GM18508 (cell line): Measurements from ENCODE around the gene SLC20A1.
"Not testable (repeated sequence)": the region's sequence is repeated elsewhere in the genome, so short reads cannot be mapped to it uniquely, and the experiment has no call there.

Source experiments
- ATAC-seq: cut with Tn5 transposase; IDR thresholded peaks from one replicate; pipeline ENCODE4 v1.9.1; 2021; ENCODE audit warnings: moderate number of reproducible peaks; ENCODE audit not compliant: insufficient read depth, unreplicated experiment

SLC20A1 gene

GRCh38 chr2:112644933-112645309, 818 bp upstream of the SLC20A1 start:
- no peak for ATAC-seq

DNA sequence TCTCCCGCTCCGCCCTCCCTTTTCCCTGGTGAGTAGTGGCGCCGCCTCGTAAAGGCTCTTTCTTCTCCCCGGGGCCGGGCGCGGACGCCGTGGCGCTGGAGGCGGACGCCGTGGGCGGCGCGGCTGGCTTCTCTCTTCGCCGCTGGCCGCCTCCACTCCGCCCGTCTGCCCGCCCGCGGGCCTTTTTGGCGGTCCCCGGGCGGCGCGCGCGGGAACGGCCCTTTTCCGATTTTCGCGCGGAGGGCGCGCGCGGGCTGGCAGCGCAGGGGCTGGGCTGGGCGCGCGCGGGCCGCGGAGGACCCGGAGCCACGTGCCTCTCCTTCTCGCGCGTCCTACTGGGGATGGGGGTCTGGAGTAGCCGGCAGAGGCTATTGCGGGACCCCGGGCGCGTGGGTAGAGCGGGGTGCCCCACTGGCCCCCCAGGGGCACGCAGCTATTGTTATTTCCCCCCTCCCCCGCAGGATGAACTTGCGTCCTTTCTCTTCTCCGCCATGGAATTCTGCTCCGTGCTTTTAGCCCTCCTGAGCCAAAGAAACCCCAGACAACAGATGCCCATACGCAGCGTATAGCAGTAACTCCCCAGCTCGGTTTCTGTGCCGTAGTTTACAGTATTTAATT, 472 bp downstream of the SLC20A1 start:
- peak; percentile 7 for ATAC-seq

DNA sequence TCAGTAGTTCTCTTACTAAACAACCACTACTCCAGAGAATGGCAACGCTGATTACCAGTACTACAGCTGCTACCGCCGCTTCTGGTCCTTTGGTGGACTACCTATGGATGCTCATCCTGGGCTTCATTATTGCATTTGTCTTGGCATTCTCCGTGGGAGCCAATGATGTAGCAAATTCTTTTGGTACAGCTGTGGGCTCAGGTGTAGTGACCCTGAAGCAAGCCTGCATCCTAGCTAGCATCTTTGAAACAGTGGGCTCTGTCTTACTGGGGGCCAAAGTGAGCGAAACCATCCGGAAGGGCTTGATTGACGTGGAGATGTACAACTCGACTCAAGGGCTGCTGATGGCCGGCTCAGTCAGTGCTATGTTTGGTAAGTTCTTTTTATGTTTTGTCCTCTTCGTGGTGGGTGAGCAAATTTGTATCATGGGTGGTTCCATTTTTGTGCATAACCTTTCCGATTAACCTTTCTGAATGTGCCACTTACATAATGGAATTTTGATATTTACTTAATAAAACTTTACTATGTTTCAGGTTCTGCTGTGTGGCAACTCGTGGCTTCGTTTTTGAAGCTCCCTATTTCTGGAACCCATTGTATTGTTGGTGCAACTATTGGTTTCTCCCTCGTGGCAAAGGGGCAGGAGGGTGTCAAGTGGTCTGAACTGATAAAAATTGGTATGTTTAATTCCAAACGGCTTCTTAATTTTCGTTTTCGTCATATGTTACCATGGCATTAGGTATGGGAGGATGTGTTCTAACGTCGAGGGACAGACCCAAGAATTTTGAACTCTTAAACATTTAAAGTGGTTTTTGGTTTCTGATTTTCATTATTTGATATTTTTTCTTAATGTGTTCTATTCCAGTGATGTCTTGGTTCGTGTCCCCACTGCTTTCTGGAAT, 1.3 kb downstream of the SLC20A1 start:
- ATAC-seq: no peak

DNA sequence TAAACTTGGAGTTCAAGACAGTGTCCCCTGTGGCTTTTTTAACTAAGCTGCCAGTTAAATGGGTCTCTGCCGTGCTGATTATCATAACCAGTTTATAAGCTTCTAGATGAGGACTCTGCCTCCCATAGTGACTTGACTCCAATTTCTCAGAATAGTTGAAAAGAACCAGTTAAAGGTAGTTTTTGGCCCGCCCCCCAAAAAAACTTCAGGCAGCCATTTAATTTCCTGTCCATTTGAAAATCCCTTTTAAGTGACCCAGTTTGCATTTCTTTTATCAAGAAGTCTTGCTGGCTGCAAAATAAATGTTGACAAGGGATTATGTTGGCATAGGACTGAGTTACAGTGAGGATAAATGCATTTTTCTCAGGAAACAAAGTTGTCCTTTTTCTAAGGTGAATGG, 2.3 kb downstream of the SLC20A1 start:
- ATAC-seq: no peak

DNA sequence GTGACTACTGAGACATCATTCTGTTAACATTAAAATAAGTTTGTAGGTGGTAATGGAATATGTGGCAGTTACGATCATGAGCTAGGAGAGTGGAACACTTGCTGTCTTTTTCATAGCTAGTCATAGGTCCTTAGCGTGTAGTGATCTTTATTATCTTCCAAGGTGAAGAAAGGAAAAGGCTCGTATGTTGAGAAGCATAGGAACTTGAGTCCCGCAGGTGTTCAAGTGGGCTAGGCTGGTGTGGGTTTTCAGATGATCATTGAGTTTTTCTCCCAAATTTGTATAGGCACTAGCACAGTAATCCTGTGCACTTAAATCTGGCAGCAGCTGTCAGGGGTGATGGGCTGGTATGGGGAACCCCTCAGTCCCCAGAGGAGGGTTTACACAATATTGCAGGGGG, 10.9 kb downstream of the SLC20A1 start:
- no peak for ATAC-seq

- ATAC-seq: no peak
Measured at GRCh38 chr2:112658301-112658700, 12.6 kb downstream of the SLC20A1 start.

GRCh38 chr2:112658839-112659667, 13.3 kb downstream of the SLC20A1 start:
- ATAC-seq: no peak

DNA sequence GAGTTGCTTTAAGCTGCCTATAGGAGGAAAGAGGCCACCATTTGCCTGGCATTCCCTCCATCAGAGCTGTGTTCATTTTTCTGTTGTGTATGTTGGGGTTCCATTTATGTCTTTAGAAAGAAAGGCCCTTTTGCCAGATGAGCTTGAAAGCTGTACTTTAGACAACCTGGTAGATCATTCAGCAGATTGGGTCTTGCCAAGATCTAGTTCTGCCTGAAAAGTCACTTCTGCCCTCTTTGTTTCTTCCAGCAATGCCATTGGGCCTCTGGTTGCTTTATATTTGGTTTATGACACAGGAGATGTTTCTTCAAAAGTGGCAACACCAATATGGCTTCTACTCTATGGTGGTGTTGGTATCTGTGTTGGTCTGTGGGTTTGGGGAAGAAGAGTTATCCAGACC, 14.4 kb downstream of the SLC20A1 start:
- no peak for ATAC-seq

GRCh38 chr2:112661656-112662305, 16.0 kb downstream of the SLC20A1 start:
- no peak for ATAC-seq

GRCh38 chr2:112662704-112663103, 17.0 kb downstream of the SLC20A1 start:
- no peak for ATAC-seq

DNA sequence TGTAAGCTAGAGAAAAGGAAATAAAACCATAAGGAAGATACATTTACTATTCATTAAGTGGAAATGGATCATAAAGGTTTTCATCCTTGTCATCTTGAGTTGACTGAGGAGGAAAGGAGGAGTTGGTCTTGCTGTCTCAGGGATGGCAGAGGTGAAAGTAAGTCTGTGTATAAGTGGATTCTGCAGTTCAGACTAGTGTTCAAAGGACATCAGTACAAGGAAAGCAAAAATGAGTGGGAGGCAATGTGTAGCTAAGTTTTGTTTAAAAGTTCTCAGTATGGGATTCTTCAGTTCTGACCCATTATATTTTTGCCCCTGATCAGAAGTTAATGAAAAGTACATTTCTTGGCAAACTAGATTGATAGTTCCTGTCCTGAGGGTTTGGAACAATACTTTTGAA, 18.9 kb downstream of the SLC20A1 start:
- ATAC-seq: no peak

DNA sequence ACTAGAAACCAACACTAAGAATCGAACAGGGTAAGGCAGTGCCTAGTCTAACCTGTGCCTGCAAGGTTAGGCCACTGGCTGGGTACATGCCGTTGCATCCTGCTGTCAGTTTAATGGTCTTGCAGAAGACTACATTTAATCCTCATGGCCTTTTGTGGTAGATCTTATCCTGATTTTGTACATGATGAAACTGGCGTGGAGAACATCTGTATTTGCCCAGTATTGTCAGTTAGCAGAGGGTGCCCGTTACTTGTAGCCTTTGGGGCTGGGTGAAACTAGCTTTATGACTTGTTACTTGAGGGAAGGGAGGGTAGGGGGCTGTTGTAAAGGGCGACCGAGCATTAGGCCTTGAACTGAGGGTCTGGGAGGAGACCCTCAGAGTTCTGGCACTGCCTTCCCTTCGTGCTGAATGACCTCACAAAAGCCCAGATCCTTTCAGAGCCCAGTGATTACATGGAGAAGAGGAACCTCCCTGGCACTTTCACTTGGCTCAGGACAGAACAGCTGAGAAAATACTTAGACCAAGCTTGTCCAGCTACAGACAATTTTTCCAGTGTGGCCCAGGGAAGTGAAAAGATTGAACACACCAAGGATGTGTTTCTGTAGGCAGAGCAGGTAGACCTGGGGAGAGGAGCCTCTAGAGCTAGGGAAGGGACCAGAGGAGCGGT, 19.5 kb downstream of the SLC20A1 start:
- no peak for ATAC-seq

GRCh38 chr2:112666761-112667122, 21.0 kb downstream of the SLC20A1 start:
- no peak for ATAC-seq

- ATAC-seq: not testable (repeated sequence)
Measured at GRCh38 chr2:112667540-112667939, 21.8 kb downstream of the SLC20A1 start.

- no peak for ATAC-seq
Measured at GRCh38 chr2:112669667-112670066, 23.9 kb downstream of the SLC20A1 start.

DNA sequence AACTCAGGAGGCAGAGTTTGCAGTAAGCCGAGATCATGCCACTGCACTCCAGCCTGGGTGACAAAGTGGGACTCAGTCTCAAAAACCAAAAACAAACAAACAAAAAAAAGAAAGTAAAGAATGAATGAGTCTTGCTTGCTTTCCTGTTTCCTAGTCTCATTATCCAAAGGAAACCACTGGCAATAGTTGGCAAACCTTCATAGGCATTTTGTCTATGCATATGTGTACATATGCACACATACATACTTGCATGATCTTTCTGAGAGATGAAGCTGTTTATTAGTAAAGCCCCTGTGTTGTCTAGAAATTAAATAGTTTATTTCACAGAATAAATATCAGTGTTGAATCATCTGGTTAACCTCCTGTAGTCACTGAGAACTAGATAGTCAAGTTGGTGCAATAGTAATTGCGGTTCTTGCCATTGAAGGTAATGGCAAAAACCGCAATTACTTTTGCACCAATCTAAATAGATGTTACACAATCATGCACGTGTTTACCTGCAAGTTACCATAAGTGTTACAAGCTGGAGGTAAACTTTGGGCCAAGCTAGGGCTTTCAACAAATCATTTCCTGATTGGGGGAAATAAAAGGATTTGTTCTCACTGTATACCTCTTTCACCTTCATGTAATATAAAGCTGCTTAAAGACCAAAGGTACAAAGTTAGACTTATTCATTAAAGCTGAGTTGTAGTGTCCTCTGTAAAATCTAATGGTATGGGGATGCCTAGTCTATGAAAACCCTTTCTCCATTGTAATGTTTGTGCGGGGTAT, 24.7 kb downstream of the SLC20A1 start:
- ATAC-seq: no peak

DNA sequence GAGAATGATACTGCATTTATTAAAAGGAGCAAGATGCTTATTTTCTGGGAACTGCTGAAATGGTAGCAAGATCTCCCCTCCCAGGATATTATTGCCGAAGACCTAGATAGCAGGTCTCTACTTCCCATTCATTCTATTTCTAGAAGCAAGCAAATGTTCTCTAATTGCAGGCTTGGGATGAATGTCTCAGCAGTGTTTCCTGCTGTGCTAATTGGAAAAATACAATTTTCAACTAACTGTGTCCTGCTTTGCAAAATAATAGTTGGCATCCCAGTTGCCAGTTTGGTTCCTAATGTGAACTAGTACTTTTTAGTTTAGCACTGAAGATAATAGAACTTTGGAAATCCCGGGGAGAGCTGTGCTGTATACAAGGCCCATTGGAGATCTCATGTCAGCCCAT, 26.1 kb downstream of the SLC20A1 start:
- no peak for ATAC-seq

DNA sequence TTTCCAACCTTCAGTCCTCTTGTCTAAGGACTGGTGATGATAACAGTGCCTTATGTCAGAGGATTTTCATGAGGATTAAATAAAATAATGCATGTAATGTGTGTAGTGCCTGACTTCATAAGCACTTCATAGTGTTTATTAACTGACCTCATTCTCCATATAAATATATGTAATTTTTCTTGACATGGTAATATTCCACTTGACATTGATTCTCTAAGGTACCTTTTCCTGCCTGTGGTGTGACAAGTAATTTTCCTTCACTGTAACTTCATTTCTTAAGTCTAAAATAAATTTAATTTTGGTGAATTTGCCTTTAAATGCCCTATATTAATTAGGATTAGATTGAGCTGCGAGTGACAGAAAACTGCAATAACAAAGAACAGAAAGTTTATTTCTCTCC, 27.3 kb downstream of the SLC20A1 start:
- ATAC-seq: no peak

DNA sequence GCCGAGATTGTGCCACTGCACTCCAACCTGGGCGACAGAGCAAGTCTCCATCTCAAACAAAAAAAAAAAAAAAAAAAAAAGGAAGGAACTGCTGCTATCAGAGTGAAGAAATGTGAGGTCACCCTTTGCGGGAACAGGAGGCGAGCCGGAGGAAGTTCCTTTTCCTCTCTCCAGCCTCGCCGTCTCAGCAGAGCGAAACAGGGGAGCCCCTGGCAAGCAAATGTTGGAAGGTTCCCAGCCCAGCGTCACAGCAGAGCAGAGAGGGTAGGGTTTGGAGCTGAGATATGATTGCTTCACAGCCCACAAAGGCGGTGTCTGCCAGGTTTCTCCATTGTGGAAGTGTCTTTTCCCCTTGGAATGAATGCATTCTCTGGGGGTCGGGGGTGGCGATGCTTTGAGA, 28.5 kb downstream of the SLC20A1 start:
- ATAC-seq: no peak
